Neural cell (in vitro differentiated cells): ENCODE data around the gene CFAP61. TPM values are rescaled to one million over a fixed set of nuclear protein-coding genes. Genes with fewer than 3 reads are reported as not detected.

Source experiments
- H2AFZ ChIP-seq: fragments of 200-600, 300-800 bp; sonication (generic), shearing (Covaris generic); 2 replicates; pipeline ENCODE4 v1.6.0; 2014; ENCODE audit warnings: low read depth, mild to moderate bottlenecking, antibody characterized with exemption, low read length, moderate library complexity
- H3F3A ChIP-seq: fragments of 200-600 bp; shearing (Covaris generic); 2 replicates; pipeline ENCODE4 v1.6.1; 2016; ENCODE audit warnings: mild to moderate bottlenecking, moderate library complexity, mixed read lengths, antibody characterized with exemption, low read length; ENCODE audit not compliant: insufficient read depth, poor library complexity, severe bottlenecking
- H3K27ac ChIP-seq: fragments of 200-600, 300-800 bp; sonication (generic), shearing (Covaris generic); 2 replicates; pipeline ENCODE4 v1.5.1; 2014; ENCODE audit warnings: mild to moderate bottlenecking, low read length, moderate library complexity
- H3K27me3 ChIP-seq: fragments of 300-800, 200-600 bp; sonication (generic), shearing (Covaris generic); 2 replicates; pipeline ENCODE4 v1.6.0; 2014; ENCODE audit warnings: mild to moderate bottlenecking, low read depth, low read length, moderate library complexity; ENCODE audit not compliant: insufficient read depth
- H3K36me3 ChIP-seq: fragments of 300-800, 200-600 bp; sonication (generic), shearing (Covaris generic); 2 replicates; pipeline ENCODE4 v1.5.1; 2014; ENCODE audit warnings: mild to moderate bottlenecking, antibody characterized with exemption, low read length, moderate library complexity; ENCODE audit not compliant: insufficient read depth
- H3K4me2 ChIP-seq: fragments of 300-800, 200-600 bp; sonication (generic), shearing (Covaris generic); 2 replicates; pipeline ENCODE4 v1.6.0; 2014; ENCODE audit warnings: mild to moderate bottlenecking, low read length
- H3K4me3 ChIP-seq: fragments of 300-800, 200-600 bp; sonication (generic), shearing (Covaris generic); 2 replicates; pipeline ENCODE4 v1.5.1; 2014; ENCODE audit warnings: mild to moderate bottlenecking, low read length, moderate library complexity
- H3K79me2 ChIP-seq: fragments of 200-600 bp; shearing (Covaris generic); replicated peaks from 2 replicates; pipeline ENCODE4 v1.6.0; 2014; ENCODE audit warnings: mild to moderate bottlenecking, low read length, moderate library complexity; ENCODE audit not compliant: insufficient read depth
- H3K9ac ChIP-seq: fragments of 300-800, 200-600 bp; sonication (generic), shearing (Covaris generic); 2 replicates; pipeline ENCODE4 v1.6.1; 2016; ENCODE audit warnings: mild to moderate bottlenecking, low read length, mixed read lengths
- H3K9me2 ChIP-seq: fragments of 200-600 bp; shearing (Covaris generic); 2 replicates; pipeline ENCODE4 v1.6.1; 2016; ENCODE audit warnings: mild to moderate bottlenecking, low read length, mixed read lengths; ENCODE audit not compliant: insufficient read depth
- H3K9me3 ChIP-seq: fragments of 200-600, 300-800 bp; sonication (generic), shearing (Covaris generic); 2 replicates; pipeline ENCODE4 v1.6.1; 2016; ENCODE audit warnings: mild to moderate bottlenecking, mixed run types, low read length, moderate library complexity, mixed read lengths
- H4K20me1 ChIP-seq: fragments of 200-600 bp; shearing (Covaris generic); 2 replicates; pipeline ENCODE4 v1.6.1; 2016; ENCODE audit warnings: mild to moderate bottlenecking, mixed run types; ENCODE audit not compliant: insufficient read depth
- CTCF ChIP-seq: fragments of 450-650 bp; IDR thresholded peaks from 2 replicates; pipeline ENCODE4 v1.5.1; 2014; ENCODE audit warnings: antibody characterized with exemption, mild to moderate bottlenecking, moderate library complexity; ENCODE audit not compliant: poor library complexity, severe bottlenecking
- EP300 ChIP-seq: fragments of 450-650 bp; conservative IDR thresholded peaks from 2 replicates; pipeline ENCODE4 v1.6.1; 2014; ENCODE audit warnings: antibody characterized with exemption, mild to moderate bottlenecking, moderate library complexity; ENCODE audit not compliant: poor library complexity, severe bottlenecking
- EZH2 ChIP-seq: fragments of 200-600, 300-800 bp; shearing (Covaris generic), sonication (generic); IDR thresholded peaks from 2 replicates; pipeline ENCODE4 v1.6.1; 2014; ENCODE audit warnings: antibody characterized with exemption, low read length, borderline replicate concordance, mild to moderate bottlenecking; ENCODE audit not compliant: insufficient read depth, poor library complexity, severe bottlenecking
- MXI1 ChIP-seq: fragments of 450-650 bp; conservative IDR thresholded peaks from 2 replicates; pipeline ENCODE4 v1.6.1; 2014; ENCODE audit warnings: antibody characterized with exemption, mild to moderate bottlenecking; ENCODE audit not compliant: poor library complexity, severe bottlenecking
- POLR2AphosphoS5 ChIP-seq: IDR thresholded peaks from 2 replicates; pipeline ENCODE4 v1.6.1; 2012
- RAD21 ChIP-seq: fragments of 450-650 bp; conservative IDR thresholded peaks from 2 replicates; pipeline ENCODE4 v1.6.1; 2014; ENCODE audit warnings: antibody characterized with exemption, mild to moderate bottlenecking, moderate library complexity
- SMC3 ChIP-seq: fragments of 450-650 bp; conservative IDR thresholded peaks from 2 replicates; pipeline ENCODE4 v1.6.1; 2014; ENCODE audit warnings: antibody characterized with exemption, mild to moderate bottlenecking, moderate library complexity; ENCODE audit not compliant: poor library complexity
- TAF1 ChIP-seq: IDR thresholded peaks from 2 replicates; pipeline ENCODE4 v1.6.1; 2012; ENCODE audit warnings: low read depth
- polyA plus RNA-seq: library from polyadenylated mRNA; depleted of rRNA; stranded (reverse); fragments of >200 nt; gene quantifications from 2 replicates; pipeline ENCODE4 v1.2.3, GENCODE V29; 2014
- TF ChIP-seq, protein P1 (sequence below): IDR thresholded peaks from 2 replicates; pipeline ENCODE4 v1.6.1; 2012; ENCODE audit warnings: borderline replicate concordance

Gene CFAP61
- polyA plus RNA-seq, 1 donor from 2014 or later = 0.42 TPM

- no peak overlapping the region for H3K27ac ChIP-seq
- no peaks in the 10 kb centered on the region for H3K9me2 ChIP-seq
- peaks cover 4% of the 10 kb centered on the region for H4K20me1 ChIP-seq
- peaks cover 19% of the 10 kb centered on the region for H3K79me2 ChIP-seq
- no peak overlapping the region for H2AFZ ChIP-seq
- TF ChIP-seq EZH2 = no peak
- no peak for TF ChIP-seq TAF1
- TF ChIP-seq RAD21 = no peak
- no peak for TF ChIP-seq POLR2AphosphoS5
- TF ChIP-seq, protein P1, sequence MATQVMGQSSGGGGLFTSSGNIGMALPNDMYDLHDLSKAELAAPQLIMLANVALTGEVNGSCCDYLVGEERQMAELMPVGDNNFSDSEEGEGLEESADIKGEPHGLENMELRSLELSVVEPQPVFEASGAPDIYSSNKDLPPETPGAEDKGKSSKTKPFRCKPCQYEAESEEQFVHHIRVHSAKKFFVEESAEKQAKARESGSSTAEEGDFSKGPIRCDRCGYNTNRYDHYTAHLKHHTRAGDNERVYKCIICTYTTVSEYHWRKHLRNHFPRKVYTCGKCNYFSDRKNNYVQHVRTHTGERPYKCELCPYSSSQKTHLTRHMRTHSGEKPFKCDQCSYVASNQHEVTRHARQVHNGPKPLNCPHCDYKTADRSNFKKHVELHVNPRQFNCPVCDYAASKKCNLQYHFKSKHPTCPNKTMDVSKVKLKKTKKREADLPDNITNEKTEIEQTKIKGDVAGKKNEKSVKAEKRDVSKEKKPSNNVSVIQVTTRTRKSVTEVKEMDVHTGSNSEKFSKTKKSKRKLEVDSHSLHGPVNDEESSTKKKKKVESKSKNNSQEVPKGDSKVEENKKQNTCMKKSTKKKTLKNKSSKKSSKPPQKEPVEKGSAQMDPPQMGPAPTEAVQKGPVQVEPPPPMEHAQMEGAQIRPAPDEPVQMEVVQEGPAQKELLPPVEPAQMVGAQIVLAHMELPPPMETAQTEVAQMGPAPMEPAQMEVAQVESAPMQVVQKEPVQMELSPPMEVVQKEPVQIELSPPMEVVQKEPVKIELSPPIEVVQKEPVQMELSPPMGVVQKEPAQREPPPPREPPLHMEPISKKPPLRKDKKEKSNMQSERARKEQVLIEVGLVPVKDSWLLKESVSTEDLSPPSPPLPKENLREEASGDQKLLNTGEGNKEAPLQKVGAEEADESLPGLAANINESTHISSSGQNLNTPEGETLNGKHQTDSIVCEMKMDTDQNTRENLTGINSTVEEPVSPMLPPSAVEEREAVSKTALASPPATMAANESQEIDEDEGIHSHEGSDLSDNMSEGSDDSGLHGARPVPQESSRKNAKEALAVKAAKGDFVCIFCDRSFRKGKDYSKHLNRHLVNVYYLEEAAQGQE = no peak
- no peak for TF ChIP-seq CTCF
- TF ChIP-seq EP300 = no peak
- no peak for TF ChIP-seq SMC3
- no peak for TF ChIP-seq MXI1
- H3K9ac ChIP-seq = no peak overlapping the region
- no peak overlapping the region for H3K4me2 ChIP-seq
- H3F3A ChIP-seq = no peaks in the 10 kb centered on the region
- no peaks in the 10 kb centered on the region for H3K27me3 ChIP-seq
- H3K9me3 ChIP-seq = peaks cover 5% of the 10 kb centered on the region
- no peak overlapping the region for H3K4me3 ChIP-seq
- no peaks in the 10 kb centered on the region for H3K36me3 ChIP-seq
These were observed 323.5 kb downstream of the CFAP61 start for GRCh38 chr20:20375862-20376261.

GRCh38 chr20:20386192-20386591 is 333.9 kb downstream of the CFAP61 start:
- no peaks in the 10 kb centered on the region for H3F3A ChIP-seq
- no peak overlapping the region for H3K4me2 ChIP-seq
- no peaks in the 10 kb centered on the region for H4K20me1 ChIP-seq
- no peaks in the 10 kb centered on the region for H3K79me2 ChIP-seq
- no peaks in the 10 kb centered on the region for H3K36me3 ChIP-seq
- no peaks in the 10 kb centered on the region for H3K9me2 ChIP-seq
- TF ChIP-seq POLR2AphosphoS5 (no peak), SMC3 (no peak), EZH2 (no peak), CTCF (no peak), MXI1 (no peak), RAD21 (no peak), TAF1 (no peak), EP300 (no peak)
- TF ChIP-seq, protein P1 = no peak
- H3K4me3 ChIP-seq = no peak overlapping the region
- no peak overlapping the region for H3K27ac ChIP-seq
- H3K27me3 ChIP-seq = no peaks in the 10 kb centered on the region
- no peak overlapping the region for H3K9ac ChIP-seq
- H3K9me3 ChIP-seq = no peaks in the 10 kb centered on the region
- no peak overlapping the region for H2AFZ ChIP-seq
